ENCODE data around the gene RETSAT. TPM values are rescaled to one million over a fixed set of nuclear protein-coding genes. Genes with fewer than 3 reads are reported as not detected.

The RETSAT gene
- total and polyA plus RNA-seq, 2 of the 13 experiments (the other 11 are each of a cell fraction or from before 2014, with no cell fraction given): 46.7 to 61.0 TPM

- TF ChIP-seq JARID2 (CRISPR knock-in tag; IDR thresholded peaks at IDR 0.05; ENCODE audit: insufficient replicate concordance): peak; percentile 74
- no peak for TF ChIP-seq FLYWCH1 (CRISPR knock-in tag; IDR thresholded peaks at IDR 0.05)
- peak; percentile 75; the same call in 1 of the 2 replicates for TF ChIP-seq GTF2F1 (IDR thresholded peaks at IDR 0.05; ENCODE audit: low read length)
- TF ChIP-seq BATF2 (CRISPR knock-in tag; IDR thresholded peaks at IDR 0.05): peak; percentile 85
- TF ChIP-seq TMF1 (CRISPR knock-in tag; IDR thresholded peaks at IDR 0.05; ENCODE audit: low read depth): peak; percentile 88; the same call in 1 of the 2 replicates
- peak; percentile 70; the same call in 1 of the 2 replicates for TF ChIP-seq GFI1 (CRISPR knock-in tag; IDR thresholded peaks at IDR 0.05; ENCODE audit: borderline replicate concordance)
- TF ChIP-seq GZF1 (CRISPR knock-in tag; IDR thresholded peaks at IDR 0.05): 0 out of 2 replicates have a peak, but pooled peaks have one; percentile 73
- TF ChIP-seq JUNB (CRISPR knock-in tag; IDR thresholded peaks at IDR 0.05; ENCODE audit: borderline replicate concordance): no peak
- TF ChIP-seq ZNF839 (CRISPR knock-in tag; IDR thresholded peaks at IDR 0.05; ENCODE audit: borderline replicate concordance): peak; percentile 94; the same call in 1 of the 2 replicates
- peak; percentile 99 for TF ChIP-seq ZNF543 (CRISPR knock-in tag; IDR thresholded peaks at IDR 0.05)
- TF ChIP-seq ZNF280D (CRISPR knock-in tag; IDR thresholded peaks at IDR 0.05): 0 out of 2 replicates have a peak, but pooled peaks have one; percentile 73
- TF ChIP-seq ZNF790 (CRISPR knock-in tag; IDR thresholded peaks at IDR 0.05; ENCODE audit: borderline replicate concordance): peak; percentile 90; the same call in 1 of the 2 replicates
- peak; percentile 87; the same call in 1 of the 2 replicates for TF ChIP-seq SAFB2 (CRISPR knock-in tag; IDR thresholded peaks at IDR 0.05; ENCODE audit: borderline replicate concordance, low read depth)
- TF ChIP-seq ATRX (CRISPR knock-in tag; IDR thresholded peaks at IDR 0.05; ENCODE audit: borderline replicate concordance): no peak
- TF ChIP-seq ZBTB7A (CRISPR knock-in tag; IDR thresholded peaks at IDR 0.05): peak; percentile 68; the same call in 1 of the 2 replicates
- TF ChIP-seq TRAFD1 (CRISPR knock-in tag; IDR thresholded peaks at IDR 0.05; ENCODE audit: borderline replicate concordance): peak; percentile 90; the same call in 1 of the 2 replicates
- no peak for TF ChIP-seq RFX1 (IDR thresholded peaks at IDR 0.05)
- TF ChIP-seq RBAK (CRISPR knock-in tag; IDR thresholded peaks at IDR 0.05): no peak; the same call in 1 of the 2 replicates
- TF ChIP-seq ZNF567 (CRISPR knock-in tag; IDR thresholded peaks at IDR 0.05; ENCODE audit: borderline replicate concordance): peak; percentile 99
- TF ChIP-seq SAP130 (CRISPR knock-in tag; IDR thresholded peaks at IDR 0.05; ENCODE audit: low read depth): peak; percentile 92
- peak; percentile 70 for TF ChIP-seq ONECUT2 (CRISPR knock-in tag; IDR thresholded peaks at IDR 0.05)
- peak; percentile 89 for TF ChIP-seq ZNF564 (CRISPR knock-in tag; IDR thresholded peaks at IDR 0.05)
- peak; percentile 73 for TF ChIP-seq FOXA3 (CRISPR knock-in tag; IDR thresholded peaks at IDR 0.05)
- peak; percentile 37 for TF ChIP-seq FOSL2 (CRISPR knock-in tag; IDR thresholded peaks at IDR 0.05)
- TF ChIP-seq ZNF672 (CRISPR knock-in tag; IDR thresholded peaks at IDR 0.05): no peak
These were observed 26.3 kb downstream of the RETSAT start, which contains the start of gene TGOLN2 (continued) for GRCh38 chr2:85327822-85328617.

Measured in HepG2 (cell line).